GM12892 (cell line): ENCODE results near the gene OPA1.

ENCODE experiments used
- POLR2A ChIP-seq: IDR thresholded peaks from 2 replicates; pipeline ENCODE4 v1.6.1; 2011; ENCODE audit warnings: low read depth, low read length, control low read depth
- TAF1 ChIP-seq: IDR thresholded peaks from 2 replicates; pipeline ENCODE4 v1.6.1; 2011; ENCODE audit warnings: low read depth, mild to moderate bottlenecking, control low read depth, low read length, borderline replicate concordance

- no peak for TF ChIP-seq POLR2A
- TF ChIP-seq TAF1, result no peak
These were observed 88.6 kb downstream of the OPA1 start for GRCh38 chr3:193681631-193682030.
